ENCODE measurements around the gene ZNF91. TPM values are rescaled to one million over a fixed set of nuclear protein-coding genes. Genes with fewer than 3 reads are reported as not detected.
A peak's percentile ranks its signal among the peaks of the same experiment; 100 is the strongest.

ZNF91 gene
- total RNA-seq, 1 donor from 2014 or later = 40.7 TPM

DNA sequence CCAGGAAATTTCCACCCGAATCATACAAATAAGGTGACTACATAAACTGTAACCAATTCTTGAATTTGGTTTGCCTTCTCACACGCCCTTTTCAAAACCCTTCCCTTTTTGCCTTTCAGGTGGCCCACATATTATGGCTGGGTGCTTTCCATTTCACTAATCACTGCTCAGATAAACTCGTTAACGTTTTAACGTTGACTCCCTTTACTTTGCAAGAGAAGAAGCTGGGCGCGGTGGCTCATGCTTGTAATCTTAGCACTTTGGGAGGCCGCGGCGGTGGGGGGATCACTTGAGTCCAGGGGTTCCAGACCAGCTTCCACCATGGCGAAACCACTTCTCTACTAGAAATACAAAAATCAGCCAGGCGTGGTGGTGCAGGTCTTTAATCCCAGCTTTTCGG is 19.8 kb upstream of the ZNF91 start:
- Histone ChIP-seq H3K4me1 (ENCODE audit: control insufficient read depth in 3 of 3, insufficient read depth in 3 of 3, low read length in 3 of 3) (peaks cover 0 to 8% (median 6%) of the 10 kb centered on the region in 3 donors), H3K27ac (ENCODE audit: low read depth, low read length) (no peak overlapping the region), H3K36me3 (ENCODE audit: control insufficient read depth in 3 of 3, insufficient read depth in 3 of 3, low read length in 3 of 3) (no peaks in the 10 kb centered on the region), H3K9me3 (ENCODE audit: control insufficient read depth in 3 of 3, low read length in 3 of 3) (peaks cover 0 to 4% (median 0%) of the 10 kb centered on the region in 3 donors), H3K4me3 (ENCODE audit: low read length in 3 of 3) (peak overlapping the region in 2 of 3 donors; percentile 52 to 56), H3K9ac (ENCODE audit: low read depth in 1 of 3, low read length in 3 of 3) (no peak overlapping the region), H3K27me3 (ENCODE audit: control insufficient read depth in 3 of 3, insufficient read depth in 3 of 3, low read length in 3 of 3) (peaks cover 10 to 19% (median 10%) of the 10 kb centered on the region in 3 donors)

- Histone ChIP-seq H3K4me3 (ENCODE audit: low read length in 3 of 3) (no peak overlapping the region), H3K9ac (ENCODE audit: low read depth in 1 of 3, low read length in 3 of 3) (no peak overlapping the region), H3K4me1 (ENCODE audit: control insufficient read depth in 3 of 3, insufficient read depth in 3 of 3, low read length in 3 of 3) (no peaks in the 10 kb centered on the region), H3K27ac (ENCODE audit: low read depth, low read length) (no peak overlapping the region), H3K36me3 (ENCODE audit: control insufficient read depth in 3 of 3, insufficient read depth in 3 of 3, low read length in 3 of 3) (no peaks in the 10 kb centered on the region), H3K27me3 (ENCODE audit: control insufficient read depth in 3 of 3, insufficient read depth in 3 of 3, low read length in 3 of 3) (peaks cover 0 to 2% (median 2%) of the 10 kb centered on the region in 3 donors), H3K9me3 (ENCODE audit: control insufficient read depth in 3 of 3, low read length in 3 of 3) (no peaks in the 10 kb centered on the region)
Measured at GRCh38 chr19:23410155-23410554, 14.9 kb upstream of the ZNF91 start.

GRCh38 chr19:23409392-23410048 is 14.2 kb upstream of the ZNF91 start:
- Histone ChIP-seq H3K36me3 (ENCODE audit: control insufficient read depth in 3 of 3, insufficient read depth in 3 of 3, low read length in 3 of 3) (no peaks in the 10 kb centered on the region), H3K27ac (ENCODE audit: low read depth, low read length) (no peak overlapping the region), H3K27me3 (ENCODE audit: control insufficient read depth in 3 of 3, insufficient read depth in 3 of 3, low read length in 3 of 3) (no peaks in the 10 kb centered on the region), H3K4me1 (ENCODE audit: control insufficient read depth in 3 of 3, insufficient read depth in 3 of 3, low read length in 3 of 3) (no peaks in the 10 kb centered on the region), H3K9ac (ENCODE audit: low read depth in 1 of 3, low read length in 3 of 3) (no peak overlapping the region), H3K9me3 (ENCODE audit: control insufficient read depth in 3 of 3, low read length in 3 of 3) (no peaks in the 10 kb centered on the region), H3K4me3 (ENCODE audit: low read length in 3 of 3) (no peak overlapping the region)

DNA sequence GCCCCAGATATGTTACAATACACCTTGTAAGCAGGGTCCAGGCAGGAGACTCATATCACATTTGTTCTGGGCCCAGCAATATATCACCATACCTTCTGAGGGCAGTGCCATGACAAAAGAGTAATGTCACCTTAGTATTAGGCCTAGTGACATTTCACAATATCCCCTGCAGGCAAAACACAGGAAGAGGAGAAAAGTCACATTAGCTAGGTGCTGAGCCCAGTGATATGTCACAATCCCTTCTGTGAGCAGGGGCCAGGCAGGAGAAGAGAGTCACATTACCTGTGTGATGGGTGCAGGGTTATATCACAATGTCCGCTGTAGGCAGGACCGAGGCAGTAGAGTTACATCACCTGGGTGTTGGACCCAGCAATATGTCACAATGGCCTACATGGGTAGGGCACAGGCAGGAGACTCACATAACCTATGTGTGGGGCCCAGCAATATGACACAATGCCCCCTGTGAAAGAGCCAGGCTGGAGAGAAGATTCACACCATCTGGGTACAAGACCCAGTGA is 12.4 kb upstream of the ZNF91 start:
- no peak overlapping the region for H3K9ac ChIP-seq (ENCODE audit: low read depth in 1 of 3, low read length in 3 of 3)
- no peaks in the 10 kb centered on the region for H3K27me3 ChIP-seq (ENCODE audit: control insufficient read depth in 3 of 3, insufficient read depth in 3 of 3, low read length in 3 of 3)
- no peaks in the 10 kb centered on the region for H3K9me3 ChIP-seq (ENCODE audit: control insufficient read depth in 3 of 3, low read length in 3 of 3)
- no peaks in the 10 kb centered on the region for H3K4me1 ChIP-seq (ENCODE audit: control insufficient read depth in 3 of 3, insufficient read depth in 3 of 3, low read length in 3 of 3)
- H3K4me3 ChIP-seq (ENCODE audit: low read length in 3 of 3) = no peak overlapping the region
- H3K36me3 ChIP-seq (ENCODE audit: control insufficient read depth in 3 of 3, insufficient read depth in 3 of 3, low read length in 3 of 3) = no peaks in the 10 kb centered on the region
- H3K27ac ChIP-seq (ENCODE audit: low read depth, low read length) = no peak overlapping the region

DNA sequence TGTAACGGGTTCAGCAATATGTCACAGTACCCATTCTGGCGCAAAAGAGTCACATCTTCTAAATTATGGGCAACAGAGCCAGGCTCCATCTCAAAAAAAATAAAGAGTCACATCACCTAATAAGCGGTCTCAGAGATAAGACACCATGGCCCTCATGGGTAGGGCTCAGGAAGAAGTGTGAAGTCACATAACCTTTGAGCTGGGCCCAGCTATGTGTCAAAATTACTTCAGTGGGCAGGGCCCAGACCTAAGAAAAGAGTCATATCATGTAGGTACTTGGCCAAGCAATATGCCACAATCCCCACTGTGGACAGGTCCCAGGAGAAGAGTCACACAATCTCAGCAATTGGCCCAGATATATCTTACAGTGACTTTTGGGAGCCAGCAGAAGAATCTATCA is 11.4 kb upstream of the ZNF91 start:
- no peaks in the 10 kb centered on the region for H3K4me1 ChIP-seq (ENCODE audit: control insufficient read depth in 3 of 3, insufficient read depth in 3 of 3, low read length in 3 of 3)
- H3K36me3 ChIP-seq (ENCODE audit: control insufficient read depth in 3 of 3, insufficient read depth in 3 of 3, low read length in 3 of 3) = no peaks in the 10 kb centered on the region
- no peaks in the 10 kb centered on the region for H3K9me3 ChIP-seq (ENCODE audit: control insufficient read depth in 3 of 3, low read length in 3 of 3)
- no peak overlapping the region for H3K27ac ChIP-seq (ENCODE audit: low read depth, low read length)
- H3K9ac ChIP-seq (ENCODE audit: low read depth in 1 of 3, low read length in 3 of 3) = no peak overlapping the region
- no peak overlapping the region for H3K4me3 ChIP-seq (ENCODE audit: low read length in 3 of 3)
- no peaks in the 10 kb centered on the region for H3K27me3 ChIP-seq (ENCODE audit: control insufficient read depth in 3 of 3, insufficient read depth in 3 of 3, low read length in 3 of 3)

- Histone ChIP-seq H3K36me3 (ENCODE audit: control insufficient read depth in 3 of 3, insufficient read depth in 3 of 3, low read length in 3 of 3) (no peaks in the 10 kb centered on the region), H3K9me3 (ENCODE audit: control insufficient read depth in 3 of 3, low read length in 3 of 3) (no peaks in the 10 kb centered on the region), H3K9ac (ENCODE audit: low read depth in 1 of 3, low read length in 3 of 3) (no peak overlapping the region), H3K27ac (ENCODE audit: low read depth, low read length) (no peak overlapping the region), H3K4me1 (ENCODE audit: control insufficient read depth in 3 of 3, insufficient read depth in 3 of 3, low read length in 3 of 3) (no peaks in the 10 kb centered on the region), H3K4me3 (ENCODE audit: low read length in 3 of 3) (no peak overlapping the region), H3K27me3 (ENCODE audit: control insufficient read depth in 3 of 3, insufficient read depth in 3 of 3, low read length in 3 of 3) (no peaks in the 10 kb centered on the region)
Measured at GRCh38 chr19:23406091-23406490, 10.8 kb upstream of the ZNF91 start.

DNA sequence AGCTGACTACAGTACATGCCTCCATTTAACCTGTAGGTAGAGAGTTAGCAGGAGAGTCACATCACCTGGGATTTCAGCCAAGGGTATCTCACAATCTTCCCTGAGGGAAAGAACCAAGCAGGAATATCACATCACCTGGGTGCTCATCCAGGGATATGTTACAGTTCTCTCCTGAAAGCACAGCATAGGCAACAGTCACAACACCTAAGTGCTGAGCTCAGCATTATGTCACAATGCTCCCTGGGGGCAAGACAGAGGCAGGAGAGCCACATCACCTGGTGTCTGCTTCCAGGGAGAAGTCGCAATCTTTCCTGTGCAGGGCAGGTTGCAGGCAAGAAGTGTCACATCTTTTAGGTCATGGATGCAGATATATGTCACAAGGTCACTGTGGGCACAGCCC is 9.4 kb upstream of the ZNF91 start:
- Histone ChIP-seq H3K9ac (ENCODE audit: low read depth in 1 of 3, low read length in 3 of 3) (no peak overlapping the region), H3K4me3 (ENCODE audit: low read length in 3 of 3) (no peak overlapping the region), H3K9me3 (ENCODE audit: control insufficient read depth in 3 of 3, low read length in 3 of 3) (no peaks in the 10 kb centered on the region), H3K27me3 (ENCODE audit: control insufficient read depth in 3 of 3, insufficient read depth in 3 of 3, low read length in 3 of 3) (no peaks in the 10 kb centered on the region), H3K36me3 (ENCODE audit: control insufficient read depth in 3 of 3, insufficient read depth in 3 of 3, low read length in 3 of 3) (no peaks in the 10 kb centered on the region), H3K4me1 (ENCODE audit: control insufficient read depth in 3 of 3, insufficient read depth in 3 of 3, low read length in 3 of 3) (no peaks in the 10 kb centered on the region), H3K27ac (ENCODE audit: low read depth, low read length) (no peak overlapping the region)

DNA sequence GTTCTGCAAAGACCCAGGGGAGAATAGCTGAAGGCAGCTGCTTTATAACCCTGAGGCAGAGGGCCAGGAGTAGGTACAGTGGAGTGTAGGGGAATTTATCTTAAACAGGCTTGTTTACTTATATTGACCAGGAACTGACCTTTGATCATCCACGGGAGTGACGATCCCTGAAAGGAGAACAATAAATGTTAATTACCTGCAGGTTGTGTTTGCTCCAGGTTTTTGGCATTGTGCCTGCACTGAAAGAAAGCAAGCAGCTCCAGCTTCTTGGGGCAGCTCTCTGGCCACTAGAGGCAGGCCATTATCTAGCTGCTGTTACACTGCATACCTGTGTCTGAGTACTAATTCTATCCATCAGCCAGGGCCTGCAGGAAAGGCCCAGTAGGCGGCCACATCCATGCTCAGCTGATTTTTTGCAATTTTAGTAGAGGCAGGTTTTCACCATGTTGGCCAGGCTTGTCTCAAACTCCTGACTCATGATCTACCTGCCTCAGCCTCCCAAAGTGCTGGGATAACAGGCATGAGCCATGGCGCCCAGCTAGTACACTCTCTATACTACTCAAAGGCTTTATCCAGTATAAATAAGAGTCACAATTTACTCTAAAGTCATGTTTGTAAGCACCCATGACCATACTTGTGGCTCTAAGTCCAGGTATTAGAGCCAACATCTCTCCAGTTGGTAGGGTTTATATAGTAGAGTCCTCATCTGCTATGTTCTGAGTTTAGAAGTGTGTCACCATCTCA is 8.5 kb upstream of the ZNF91 start:
- no peaks in the 10 kb centered on the region for H3K4me1 ChIP-seq (ENCODE audit: control insufficient read depth in 3 of 3, insufficient read depth in 3 of 3, low read length in 3 of 3)
- H3K27me3 ChIP-seq (ENCODE audit: control insufficient read depth in 3 of 3, insufficient read depth in 3 of 3, low read length in 3 of 3) = no peaks in the 10 kb centered on the region
- H3K4me3 ChIP-seq (ENCODE audit: low read length in 3 of 3) = no peak overlapping the region
- no peak overlapping the region for H3K9ac ChIP-seq (ENCODE audit: low read depth in 1 of 3, low read length in 3 of 3)
- H3K36me3 ChIP-seq (ENCODE audit: control insufficient read depth in 3 of 3, insufficient read depth in 3 of 3, low read length in 3 of 3) = no peaks in the 10 kb centered on the region
- no peak overlapping the region for H3K27ac ChIP-seq (ENCODE audit: low read depth, low read length)
- H3K9me3 ChIP-seq (ENCODE audit: control insufficient read depth in 3 of 3, low read length in 3 of 3) = no peaks in the 10 kb centered on the region

DNA sequence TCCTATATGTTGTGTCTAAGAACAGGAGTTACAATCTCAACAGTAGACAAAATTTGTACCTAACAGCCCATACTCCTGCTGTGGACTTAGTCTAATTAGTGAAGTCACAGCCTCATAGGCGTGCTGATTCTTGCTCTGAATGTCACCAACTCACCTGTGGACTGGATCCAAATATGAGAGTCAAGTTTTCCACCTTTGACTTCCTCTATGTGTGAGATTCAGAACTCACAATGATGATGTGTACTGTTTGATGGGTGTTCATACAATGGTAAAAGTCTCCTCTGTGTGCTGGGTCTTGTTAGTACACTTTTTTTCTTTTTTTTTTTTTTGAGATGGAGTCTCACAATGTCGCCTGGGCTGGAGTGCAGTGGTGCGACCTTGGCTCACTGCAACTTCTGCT is 7.8 kb upstream of the ZNF91 start:
- no peak overlapping the region for H3K4me3 ChIP-seq (ENCODE audit: low read length in 3 of 3)
- H3K27ac ChIP-seq (ENCODE audit: low read depth, low read length) = no peak overlapping the region
- no peak overlapping the region for H3K9ac ChIP-seq (ENCODE audit: low read depth in 1 of 3, low read length in 3 of 3)
- H3K4me1 ChIP-seq (ENCODE audit: control insufficient read depth in 3 of 3, insufficient read depth in 3 of 3, low read length in 3 of 3) = no peaks in the 10 kb centered on the region
- H3K36me3 ChIP-seq (ENCODE audit: control insufficient read depth in 3 of 3, insufficient read depth in 3 of 3, low read length in 3 of 3) = no peaks in the 10 kb centered on the region
- no peaks in the 10 kb centered on the region for H3K27me3 ChIP-seq (ENCODE audit: control insufficient read depth in 3 of 3, insufficient read depth in 3 of 3, low read length in 3 of 3)
- H3K9me3 ChIP-seq (ENCODE audit: control insufficient read depth in 3 of 3, low read length in 3 of 3) = no peaks in the 10 kb centered on the region

GRCh38 chr19:23402388-23402787 is 7.1 kb upstream of the ZNF91 start:
- Histone ChIP-seq H3K9me3 (ENCODE audit: control insufficient read depth in 3 of 3, low read length in 3 of 3) (no peaks in the 10 kb centered on the region), H3K4me1 (ENCODE audit: control insufficient read depth in 3 of 3, insufficient read depth in 3 of 3, low read length in 3 of 3) (no peaks in the 10 kb centered on the region), H3K27ac (ENCODE audit: low read depth, low read length) (no peak overlapping the region), H3K27me3 (ENCODE audit: control insufficient read depth in 3 of 3, insufficient read depth in 3 of 3, low read length in 3 of 3) (no peaks in the 10 kb centered on the region), H3K9ac (ENCODE audit: low read depth in 1 of 3, low read length in 3 of 3) (no peak overlapping the region), H3K36me3 (ENCODE audit: control insufficient read depth in 3 of 3, insufficient read depth in 3 of 3, low read length in 3 of 3) (no peaks in the 10 kb centered on the region), H3K4me3 (ENCODE audit: low read length in 3 of 3) (no peak overlapping the region)

Data from skeletal muscle tissue (tissue), 4 donors.